D341Med (cell line): ENCODE results near the gene TM4SF20.

Experiments used
- DNase-seq: peaks from one replicate; pipeline ENCODE4 v3.0.0; 2012; ENCODE audit warnings: low spot score

TM4SF20 gene

GRCh38 chr2:227320305-227321094 lies 58.6 kb downstream of the TM4SF20 start:
- no peak for DNase-seq

GRCh38 chr2:227317834-227318233 lies 61.3 kb downstream of the TM4SF20 start:
- no peak for DNase-seq

GRCh38 chr2:227313310-227313709 lies 65.8 kb downstream of the TM4SF20 start:
- DNase-seq: no peak

GRCh38 chr2:227312579-227312978 lies 66.5 kb downstream of the TM4SF20 start:
- no peak for DNase-seq
